Activated CD4-positive, alpha-beta T cell treated with anti-CD3 and anti-CD28 coated beads, Interleukin-2, Interleukin-4, amounts not matched to agents 100 ng/mL and 50 ng/mL, durations not matched to agents 16 hours and 8 hours (primary cell): Measurements from ENCODE around the gene STIM1.
A peak's percentile ranks its signal among the peaks of the same experiment; 100 is the strongest.
"Not testable (repeated sequence)": the region's sequence is repeated elsewhere in the genome, so short reads cannot be mapped to it uniquely, and the experiment has no call there.

Experiments
- DNase-seq: peaks from one replicate; pipeline ENCODE4 v3.0.0-alpha.2; 2020; ENCODE audit warnings: low spot score

Gene STIM1

GRCh38 chr11:3983101-3983500, 127.6 kb downstream of the STIM1 start:
- DNase-seq = no peak

GRCh38 chr11:3984896-3985295, 129.4 kb downstream of the STIM1 start:
- peak; percentile 31 for DNase-seq

GRCh38 chr11:3985631-3986030, 130.2 kb downstream of the STIM1 start:
- DNase-seq = no peak

GRCh38 chr11:3986301-3986700, 130.8 kb downstream of the STIM1 start:
- DNase-seq = no peak

GRCh38 chr11:3989276-3989920, 133.9 kb downstream of the STIM1 start:
- DNase-seq = no peak

- peak; percentile 15 for DNase-seq
These were observed 134.4 kb downstream of the STIM1 start for GRCh38 chr11:3989921-3990290.

- DNase-seq = no peak
These were observed 134.9 kb downstream of the STIM1 start for GRCh38 chr11:3990406-3990805.

GRCh38 chr11:3992964-3993363, 137.5 kb downstream of the STIM1 start:
- no peak for DNase-seq

- DNase-seq = no peak
These were observed 138.7 kb downstream of the STIM1 start for GRCh38 chr11:3994030-3994640.

- DNase-seq = no peak
These were observed 139.8 kb downstream of the STIM1 start for GRCh38 chr11:3995307-3995706.

GRCh38 chr11:3995949-3996554, 140.6 kb downstream of the STIM1 start:
- DNase-seq = no peak

GRCh38 chr11:3996651-3997050, 141.2 kb downstream of the STIM1 start:
- no peak for DNase-seq

- DNase-seq = not testable (repeated sequence)
These were observed 149.3 kb downstream of the STIM1 start for GRCh38 chr11:4004753-4005152.

- no peak for DNase-seq
These were observed 151.6 kb downstream of the STIM1 start for GRCh38 chr11:4006946-4007680.

GRCh38 chr11:4008116-4008515, 152.7 kb downstream of the STIM1 start:
- no peak for DNase-seq

GRCh38 chr11:4016602-4017001, 161.1 kb downstream of the STIM1 start:
- DNase-seq = not testable (repeated sequence)

- DNase-seq = no peak
These were observed 161.7 kb downstream of the STIM1 start for GRCh38 chr11:4017129-4017528.

GRCh38 chr11:4018641-4019040, 163.2 kb downstream of the STIM1 start:
- no peak for DNase-seq

GRCh38 chr11:4019891-4020290, 164.4 kb downstream of the STIM1 start:
- DNase-seq = no peak

- DNase-seq = no peak
These were observed 167.2 kb downstream of the STIM1 start for GRCh38 chr11:4022669-4023068.

- DNase-seq = no peak
These were observed 169.9 kb downstream of the STIM1 start for GRCh38 chr11:4025248-4025966.

GRCh38 chr11:4025967-4026324, 170.5 kb downstream of the STIM1 start:
- no peak for DNase-seq
